Aorta (tissue), 5 donors: ENCODE measurements around the gene RHBDD2. TPM values are rescaled to one million over a fixed set of nuclear protein-coding genes. Genes with fewer than 3 reads are reported as not detected.
"Not testable (repeated sequence)": the region's sequence is repeated elsewhere in the genome, so short reads cannot be mapped to it uniquely, and the experiment has no call there.

Source experiments
- ATAC-seq: fragments of 200-7000 bp; cut with Tn5 transposase; one replicate; pipeline ENCODE4 v1.9.1; 2022; ENCODE audit warnings: moderate library complexity; ENCODE audit not compliant: low FRiP score
- DNase-seq, 2 donors: peaks; one replicate each; pipeline ENCODE4 v3.0.0-alpha.2; 2020
- H3K27ac ChIP-seq, 2 donors: one replicate each; pipeline ENCODE4 v1.5.1; 2013; ENCODE audit warnings: low read length in 2 of 2, mild to moderate bottlenecking in 2 of 2, moderate library complexity in 2 of 2, control low read depth in 1 of 2, inconsistent platforms in 1 of 2, low read depth in 1 of 2
- H3K27me3 ChIP-seq, 2 donors: one replicate each; pipeline ENCODE4 v1.6.1; 2013; ENCODE audit warnings: control low read depth in 1 of 2, low read length in 1 of 2, mild to moderate bottlenecking in 1 of 2, moderate library complexity in 1 of 2; ENCODE audit not compliant: insufficient read depth in 2 of 2, control insufficient read depth in 1 of 2
- H3K36me3 ChIP-seq, 2 donors: one replicate each; pipeline ENCODE4 v1.6.1; 2013; ENCODE audit warnings: control low read depth in 1 of 2, low read length in 1 of 2, mild to moderate bottlenecking in 1 of 2; ENCODE audit not compliant: insufficient read depth in 2 of 2, control insufficient read depth in 1 of 2
- H3K4me1 ChIP-seq, 2 donors: one replicate each; pipeline ENCODE4 v1.6.1; 2013; ENCODE audit warnings: low read length in 2 of 2, control low read depth in 1 of 2, mild to moderate bottlenecking in 1 of 2, moderate library complexity in 1 of 2; ENCODE audit not compliant: insufficient read depth in 2 of 2, control insufficient read depth in 1 of 2
- H3K4me3 ChIP-seq, 2 donors: one replicate each; pipeline ENCODE4 v1.5.1; 2013; ENCODE audit warnings: low read length in 2 of 2, control low read depth in 1 of 2, mild to moderate bottlenecking in 1 of 2
- H3K9me3 ChIP-seq: one replicate; pipeline ENCODE4 v1.6.1; 2013; ENCODE audit warnings: mild to moderate bottlenecking, low read length; ENCODE audit not compliant: control insufficient read depth
- WGBS, 2 donors: extraction: QIAGEN DNeasy Blood & Tissue Kit; methylation state at CpG; one replicate each; pipeline ENCODE4 v1.1.7; 2013; 5-methylcytosine and 5-hydroxymethylcytosine counted together
- intact Hi-C, 2 donors: fragments of 100-400 bp; cut with DNase I; formaldehyde crosslinking; loops; one replicate each; pipeline versions ENCODE4 v1.14.2 to v1.15.0; 2022
- polyA plus RNA-seq, 2 donors: library from polyadenylated mRNA; stranded (reverse); fragments of 200-250 nt; gene quantifications; one replicate each; pipeline ENCODE4 v1.2.3, GENCODE V29; 2013
- total RNA-seq, 2 donors: library from RNA; stranded (reverse); fragmentation: NEBNext Ultra II Directional; extraction: Animal tissue kit (Norgen Biotek cat#: 25700); gene quantifications; one replicate each; pipeline ENCODE4 v1.2.1, GENCODE V29; 2021
- donor health status: healthy with polysubstance abuse.
- donor health status: Bipolar disorder and iron deficiency.
- donor health status: DM: no; HTN: no; CAD: no.
- donor health status: DM: no; HTN: no; CAD: no.
- donor health status: DM: yes; HTN: yes; CAD: no.

The RHBDD2 gene
- total and polyA plus RNA-seq, 4 donors: 23.9 to 71.3 (median 35.6) TPM

DNA sequence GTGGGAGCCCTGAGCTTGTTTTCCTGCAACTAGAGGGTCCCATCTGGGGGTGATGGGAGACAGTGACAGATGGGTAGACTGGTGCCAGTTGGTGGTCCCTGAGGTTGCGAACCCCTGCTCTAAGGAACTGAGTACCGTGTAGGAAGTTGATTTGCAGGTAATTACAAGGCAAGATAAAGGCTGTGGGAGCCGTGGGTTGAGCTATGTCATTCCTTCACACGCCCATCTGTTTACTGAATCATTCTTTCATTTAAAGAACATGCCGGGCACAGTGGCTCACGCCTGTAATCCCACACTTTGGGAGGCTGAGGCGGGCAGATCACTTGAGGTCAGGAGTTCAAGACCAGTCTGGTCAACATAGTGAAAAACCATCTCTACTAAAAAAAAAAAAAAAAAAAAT is 12.4 kb downstream of the RHBDD2 start:
- DNase-seq, H3K4me1 ChIP-seq, H3K9me3 ChIP-seq, ATAC-seq, H3K27ac ChIP-seq, H3K36me3 ChIP-seq, H3K27me3 ChIP-seq, intact Hi-C loops, H3K4me3 ChIP-seq: not testable (repeated sequence)
- 78 to 80% methylated on average over 7 of the region's 7 CpGs for whole genome bisulfite sequencing, 2 donors

DNA sequence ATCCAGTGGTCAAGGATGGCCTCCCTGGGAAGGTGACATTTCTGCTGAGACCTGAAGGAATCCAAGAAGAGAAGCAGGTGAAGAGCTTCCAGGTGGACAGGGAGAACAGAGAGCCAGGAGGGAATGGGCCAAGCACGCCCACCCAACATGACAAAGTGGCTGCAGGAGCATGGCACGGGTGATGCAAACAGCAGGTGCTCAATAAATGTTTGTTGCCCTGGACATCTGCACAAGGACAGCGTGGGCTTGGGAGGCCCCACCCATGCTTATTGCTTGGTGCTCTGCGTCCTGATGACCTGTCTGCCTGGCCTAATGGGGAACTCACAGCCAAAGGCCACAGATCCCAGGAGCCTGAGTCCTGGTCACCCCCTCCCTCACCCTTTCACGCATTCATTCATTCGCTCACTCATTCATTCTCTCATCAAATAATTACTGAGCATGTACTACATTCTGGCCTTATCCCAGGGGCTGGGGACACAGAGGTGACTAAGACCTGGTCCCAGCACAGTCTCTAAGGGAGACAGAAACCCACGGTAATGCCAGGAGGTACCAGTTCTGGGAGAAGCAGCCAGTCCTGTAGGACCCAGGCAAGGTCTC is 13.1 kb downstream of the RHBDD2 start:
- 93% methylated on average over 7 of the region's 7 CpGs for WGBS, 2 donors
- Histone ChIP-seq H3K4me1 (no peaks in the 10 kb centered on the region), H3K27ac (no peak overlapping the region), H3K9me3 (no peaks in the 10 kb centered on the region), H3K4me3 (no peak overlapping the region), H3K27me3 (no peaks in the 10 kb centered on the region), H3K36me3 (no peaks in the 10 kb centered on the region)
- no peak for ATAC-seq
- no peak for DNase-seq
- intact Hi-C loops: no loop called here

DNA sequence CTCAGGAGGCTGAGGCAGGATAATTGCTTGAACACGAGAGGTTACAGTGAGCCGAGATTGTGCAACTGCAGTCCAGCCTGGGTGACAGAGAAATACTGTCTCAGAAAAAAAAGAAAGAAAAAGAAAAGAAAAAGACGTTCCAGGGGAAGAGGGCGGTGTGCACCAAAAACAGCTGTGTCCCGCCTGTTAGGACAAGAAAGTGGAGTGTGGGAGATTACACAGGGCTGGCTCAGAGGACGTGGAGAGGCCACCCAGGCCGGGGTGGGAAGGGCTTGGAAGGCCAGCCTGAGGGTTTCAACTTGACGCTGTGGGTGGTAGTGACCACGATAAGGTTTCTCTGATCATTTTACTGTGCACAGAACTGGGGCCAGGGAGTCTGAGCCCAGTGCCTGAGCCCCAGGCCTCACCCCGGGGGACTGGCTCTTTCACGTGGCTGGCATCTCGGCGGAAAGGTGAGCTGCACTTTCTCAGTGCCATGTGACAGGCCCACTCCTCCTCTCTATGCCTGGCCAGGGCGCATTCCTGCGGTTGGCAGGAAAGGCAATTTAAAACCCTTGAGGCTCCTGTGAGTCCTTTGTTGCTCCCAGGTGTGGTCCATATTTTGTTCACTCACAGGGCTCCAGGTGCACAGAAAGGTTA is 13.9 kb downstream of the RHBDD2 start:
- 58% methylated on average over 15 of the region's 15 CpGs for WGBS, 2 donors
- intact Hi-C loops: no loop called here
- Histone ChIP-seq H3K9me3 (no peaks in the 10 kb centered on the region), H3K27ac (no peak overlapping the region), H3K27me3 (no peaks in the 10 kb centered on the region), H3K4me3 (no peak overlapping the region), H3K4me1 (no peaks in the 10 kb centered on the region), H3K36me3 (no peaks in the 10 kb centered on the region)
- ATAC-seq (peak; percentile 57), DNase-seq (peak in 1 of 2 donors; percentile 70)

DNA sequence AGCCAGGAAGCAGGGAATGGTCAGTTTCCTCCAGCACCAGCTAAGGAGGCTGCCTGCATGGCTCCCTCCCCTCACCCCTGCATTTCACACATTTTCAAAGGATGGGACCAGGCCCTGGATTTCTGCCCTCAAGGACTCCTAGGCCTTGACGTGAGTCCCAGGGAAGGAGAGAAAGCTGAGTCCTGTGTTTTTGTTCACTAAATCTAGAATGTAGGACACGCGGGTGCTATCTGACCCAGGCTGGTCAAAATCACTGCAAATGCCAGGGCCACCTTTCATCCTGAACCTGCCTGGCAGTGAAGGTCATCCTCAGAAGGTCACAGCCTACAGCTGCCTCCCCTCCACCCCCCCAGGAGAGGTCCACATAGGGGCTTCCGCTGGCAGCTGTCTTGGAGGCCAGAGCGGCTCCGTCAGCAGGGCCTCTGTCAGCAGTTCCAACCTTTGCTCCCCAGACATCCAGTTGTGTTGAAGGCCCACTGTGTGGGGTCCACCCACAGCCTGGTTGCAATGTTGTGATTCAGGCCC is 18.0 kb downstream of the RHBDD2 start:
- WGBS, 2 donors: 82 to 90% methylated on average over 6 of the region's 6 CpGs
- no peak overlapping the region for H3K27ac ChIP-seq
- no peak for ATAC-seq

DNA sequence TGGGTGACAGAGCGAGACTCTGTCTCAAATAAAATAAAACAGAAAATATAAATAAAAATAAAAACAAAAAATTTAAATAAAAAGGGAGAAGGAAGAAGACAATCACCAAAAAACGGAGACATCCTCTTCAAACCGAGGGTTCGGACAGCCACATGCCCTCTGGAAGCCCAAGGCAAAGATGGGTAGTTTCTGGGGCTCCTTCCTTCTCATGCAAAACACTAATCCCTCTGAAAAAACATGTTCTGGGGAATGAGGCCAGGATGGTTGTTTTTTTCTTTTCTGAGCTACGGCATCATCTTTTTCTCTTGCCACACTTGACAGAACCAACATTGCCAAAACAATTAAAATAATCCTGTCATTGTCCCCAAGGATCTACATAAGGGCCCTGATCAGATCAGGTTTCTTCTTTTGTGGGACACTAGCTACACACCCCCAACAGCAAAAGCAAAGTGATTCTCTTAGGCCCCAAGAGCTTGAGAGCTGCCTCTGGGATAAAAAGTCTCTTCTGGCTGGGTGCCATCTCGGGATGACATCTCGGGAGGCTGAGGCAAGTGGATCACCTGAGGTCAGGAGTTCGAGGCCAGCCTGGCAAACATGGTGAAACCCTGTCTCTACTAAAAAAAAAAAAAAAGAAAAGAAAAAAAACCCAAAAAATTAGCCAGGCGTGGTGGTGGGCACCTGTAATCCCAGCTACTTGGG is 21.9 kb downstream of the RHBDD2 start:
- DNase-seq: no peak
- Histone ChIP-seq H3K4me1 (no peaks in the 10 kb centered on the region), H3K27ac (no peak overlapping the region), H3K36me3 (no peaks in the 10 kb centered on the region), H3K4me3 (no peak overlapping the region), H3K27me3 (no peaks in the 10 kb centered on the region), H3K9me3 (no peaks in the 10 kb centered on the region)
- intact Hi-C loops: no loop called here
- no peak for ATAC-seq
- 85 to 86% methylated on average over 9 of the region's 9 CpGs for WGBS, 2 donors

More for the DNA sequence above, 18.0 kb downstream of the RHBDD2 start:
- Histone ChIP-seq H3K27me3 (no peaks in the 10 kb centered on the region), H3K36me3 (no peaks in the 10 kb centered on the region), H3K4me1 (no peaks in the 10 kb centered on the region), H3K9me3 (no peaks in the 10 kb centered on the region), H3K4me3 (no peak overlapping the region)
- intact Hi-C loops: no loop called here
- no peak for DNase-seq

GRCh38 chr7:75905785-75906604 is 27.2 kb downstream of the RHBDD2 start:
- intact Hi-C loops: no loop called here
- no peak overlapping the region for H3K27ac ChIP-seq

DNA sequence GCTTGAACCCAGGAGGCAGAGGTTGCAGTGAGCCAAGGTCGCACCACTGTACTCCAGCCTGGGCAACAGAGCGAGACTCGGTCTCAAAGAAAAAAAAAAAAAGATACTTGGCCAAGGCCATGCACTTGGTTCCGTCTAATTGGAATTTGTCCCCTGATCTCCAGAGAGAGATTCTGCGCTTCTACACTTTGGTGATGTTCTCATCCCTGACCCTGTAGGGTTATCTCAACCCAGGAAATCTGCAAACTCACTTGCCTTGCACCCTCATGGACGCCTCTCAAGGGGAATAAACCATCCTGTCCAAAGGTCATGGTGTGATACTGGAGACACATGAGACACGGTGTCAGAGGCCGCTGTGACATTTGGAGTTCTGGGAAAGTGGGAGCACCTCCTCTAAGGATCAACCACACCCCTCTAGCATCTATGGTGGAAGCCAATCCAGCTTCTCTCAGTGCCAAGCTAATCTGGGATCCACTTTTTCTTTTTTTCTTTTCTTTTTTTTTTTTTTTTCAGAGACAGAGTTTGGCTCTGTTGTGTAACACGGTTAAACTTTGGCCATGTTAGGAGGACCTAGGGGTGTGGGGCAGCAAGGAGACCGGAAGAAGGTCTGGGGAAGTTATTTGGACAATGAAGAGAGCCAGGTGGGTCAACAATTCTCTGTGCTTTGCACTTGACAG is 28.3 kb downstream of the RHBDD2 start:
- no peak overlapping the region for H3K27ac ChIP-seq
- intact Hi-C loops: no loop called here
- H3K4me1 ChIP-seq: no peaks in the 10 kb centered on the region
- no peak for ATAC-seq
- WGBS, 2 donors: 85% methylated on average over 10 of the region's 10 CpGs
- no peaks in the 10 kb centered on the region for H3K36me3 ChIP-seq
- H3K9me3 ChIP-seq: no peaks in the 10 kb centered on the region
- no peak for DNase-seq
- no peak overlapping the region for H3K4me3 ChIP-seq
- no peaks in the 10 kb centered on the region for H3K27me3 ChIP-seq

More at GRCh38 chr7:75905785-75906604, 27.2 kb downstream of the RHBDD2 start:
- Histone ChIP-seq H3K4me3 (no peak overlapping the region), H3K36me3 (no peaks in the 10 kb centered on the region), H3K27me3 (no peaks in the 10 kb centered on the region), H3K9me3 (no peaks in the 10 kb centered on the region), H3K4me1 (no peaks in the 10 kb centered on the region)
- ATAC-seq: peak; percentile 86
- DNase-seq: peak; percentile 83 to 84
- WGBS, 2 donors: 44 to 51% methylated on average over 17 of the region's 17 CpGs

- H3K27me3 ChIP-seq, DNase-seq, intact Hi-C loops, H3K27ac ChIP-seq, H3K36me3 ChIP-seq, H3K4me1 ChIP-seq, ATAC-seq, H3K4me3 ChIP-seq, H3K9me3 ChIP-seq: not testable (repeated sequence)
- WGBS, 2 donors: 94 to 96% methylated on average over 9 of the region's 9 CpGs
Observed at GRCh38 chr7:75907668-75908039, 28.8 kb downstream of the RHBDD2 start.
